M059J (cell line): ENCODE results near the gene RNU2-63P. TPM values are rescaled to one million over a fixed set of nuclear protein-coding genes. Genes with fewer than 3 reads are reported as not detected.
"Not testable (repeated sequence)": the region's sequence is repeated elsewhere in the genome, so short reads cannot be mapped to it uniquely, and the experiment has no call there.

ENCODE experiments used
- DNase-seq: peaks from one replicate; pipeline ENCODE4 v3.0.0-alpha.2; 2012; ENCODE audit warnings: low read depth
- total RNA-seq: library from RNA; depleted of rRNA; stranded (reverse); fragments of >200 nt; shearing (Covaris generic); gene quantifications from 2 replicates; pipeline ENCODE4 v1.2.3, GENCODE V29; 2014; rRNA removed

Gene RNU2-63P
- total RNA-seq, 1 experiment from 2014 or later, result not detected

DNA sequence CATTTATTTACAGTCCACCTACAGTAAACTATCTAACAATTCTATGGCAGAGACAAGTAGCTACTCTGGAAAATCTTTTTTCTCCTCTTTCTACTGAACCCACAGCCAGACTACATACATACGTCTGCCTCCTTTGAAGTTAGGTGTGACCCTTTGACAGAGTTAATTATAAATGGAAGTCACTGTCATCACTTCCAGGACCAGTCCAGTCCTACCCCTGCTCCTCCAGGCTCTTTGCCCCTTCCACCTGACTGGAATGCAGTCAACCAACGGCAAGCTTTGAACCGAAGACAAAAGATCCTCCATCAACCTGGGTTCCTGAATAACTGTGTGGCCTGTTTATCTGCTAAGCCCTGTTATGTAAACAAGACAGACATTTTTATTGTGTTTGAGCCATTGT, 35.2 kb downstream of the RNU2-63P start:
- not testable (repeated sequence) for DNase-seq

DNA sequence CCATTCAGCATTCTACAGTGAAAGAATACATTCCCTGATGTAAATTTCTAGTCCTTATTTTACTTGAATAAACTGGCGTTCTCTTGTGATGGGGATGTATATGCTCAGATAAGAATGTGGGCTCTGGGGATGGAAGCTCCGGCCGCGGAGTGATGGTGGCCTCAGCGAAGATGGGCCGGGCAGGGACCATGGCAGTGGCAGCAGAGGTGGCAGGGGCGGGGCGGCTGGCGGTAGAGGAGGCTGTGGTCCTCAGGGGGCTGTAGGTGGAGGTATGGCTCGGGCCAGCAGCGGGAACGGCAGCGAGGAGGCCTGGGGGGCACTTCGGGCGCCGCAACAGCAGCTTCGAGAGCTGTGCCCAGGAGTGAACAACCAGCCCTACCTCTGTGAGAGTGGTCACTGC, 44.0 kb downstream of the RNU2-63P start:
- DNase-seq, result not testable (repeated sequence)

Other genes starting within 250 kb of the RNU2-63P start
- 0.84 TPM in 1 of 2 replicates, not detected in the other for gene RGPD2, start 190.8 kb downstream of the RNU2-63P start, total RNA-seq
- 17.8 and 23.8 TPM in 2 replicates for gene KRCC1, start 39.2 kb upstream of the RNU2-63P start, total RNA-seq
- gene SMYD1, start 51.3 kb upstream of the RNU2-63P start, total RNA-seq, result not detected in 2 replicates
- gene FABP1, start 111.5 kb upstream of the RNU2-63P start, total RNA-seq, result not detected in 2 replicates
- gene THNSL2, start 153.8 kb upstream of the RNU2-63P start, total RNA-seq, result not detected in 2 replicates